GM18508 (cell line): Measurements from ENCODE around the gene TST.

Source experiments
- ATAC-seq: cut with Tn5 transposase; IDR thresholded peaks from one replicate; pipeline ENCODE4 v1.9.1; 2021; ENCODE audit warnings: moderate number of reproducible peaks; ENCODE audit not compliant: insufficient read depth, unreplicated experiment

Gene TST

GRCh38 chr22:37033605-37034430 is 14.6 kb upstream of the TST start:
- ATAC-seq: no peak

GRCh38 chr22:37032535-37033460 is 13.6 kb upstream of the TST start:
- no peak for ATAC-seq

- no peak for ATAC-seq
Observed at GRCh38 chr22:37032134-37032534, 12.9 kb upstream of the TST start.

GRCh38 chr22:37030560-37031281 is 11.5 kb upstream of the TST start:
- no peak for ATAC-seq

- no peak for ATAC-seq
Observed at GRCh38 chr22:37028692-37029674, 9.7 kb upstream of the TST start.

GRCh38 chr22:37027556-37027955 is 8.3 kb upstream of the TST start:
- no peak for ATAC-seq

GRCh38 chr22:37026325-37026724 is 7.1 kb upstream of the TST start:
- ATAC-seq: no peak

- ATAC-seq: no peak
Observed at GRCh38 chr22:37025500-37026070, 6.3 kb upstream of the TST start.

- no peak for ATAC-seq
Observed at GRCh38 chr22:37024339-37025157, 5.3 kb upstream of the TST start.

GRCh38 chr22:37023743-37024338 is 4.6 kb upstream of the TST start:
- no peak for ATAC-seq

- no peak for ATAC-seq
Observed at GRCh38 chr22:37022483-37023337, 3.5 kb upstream of the TST start.

- ATAC-seq: no peak
Observed at GRCh38 chr22:37021710-37022482, 2.6 kb upstream of the TST start.

GRCh38 chr22:37021041-37021440 is 1.8 kb upstream of the TST start:
- no peak for ATAC-seq

- ATAC-seq: no peak
Observed at GRCh38 chr22:37020192-37020479, 889 bp upstream of the TST start.

GRCh38 chr22:37018815-37019308 is 385 bp downstream of the TST start:
- no peak for ATAC-seq

- no peak for ATAC-seq
Observed at GRCh38 chr22:37018086-37018814, 997 bp downstream of the TST start.
